Muscle of leg (tissue), 11 donors: ENCODE data around the gene C13orf46. TPM values are rescaled to one million over a fixed set of nuclear protein-coding genes. Genes with fewer than 3 reads are reported as not detected.

Source experiments
- DNase-seq: peaks from one replicate; pipeline ENCODE4 v3.0.0; 2013
- H3K27ac ChIP-seq: one replicate; pipeline ENCODE4 v1.5.1; 2013; ENCODE audit warnings: mild to moderate bottlenecking, low read length, control low read depth
- H3K27me3 ChIP-seq: one replicate; pipeline ENCODE4 v1.6.1; 2013; ENCODE audit warnings: low read length; ENCODE audit not compliant: control insufficient read depth, insufficient read depth
- H3K36me3 ChIP-seq: one replicate; pipeline ENCODE4 v1.6.1; 2013; ENCODE audit warnings: low read length; ENCODE audit not compliant: control insufficient read depth, insufficient read depth
- H3K4me1 ChIP-seq: one replicate; pipeline ENCODE4 v1.6.1; 2013; ENCODE audit warnings: low read length; ENCODE audit not compliant: control insufficient read depth, insufficient read depth
- H3K4me3 ChIP-seq: one replicate; pipeline ENCODE4 v1.5.1; 2013; ENCODE audit warnings: low read length, control low read depth
- H3K9me3 ChIP-seq: replicated peaks from 2 replicates; pipeline ENCODE4 v1.6.1; 2013; ENCODE audit warnings: low read depth, low read length; ENCODE audit not compliant: control insufficient read depth
- WGBS: methylation state at CpG from one replicate; pipeline ENCODE4 v1.1.5; 2013; ENCODE audit warnings: missing lambda C conversion rate; ENCODE audit not compliant: insufficient coverage; 5-methylcytosine and 5-hydroxymethylcytosine counted together
- polyA plus RNA-seq, 8 donors: library from polyadenylated mRNA; unstranded; fragments of 120-200 nt; gene quantifications; one replicate each; pipeline versions ENCODE4 v1.2.1 to v1.2.3, GENCODE V29; 2013; ENCODE audit warnings: inconsistent platforms in 1 of 8, low replicate concordance in 1 of 8; ENCODE audit not compliant: insufficient read length in 8 of 8, insufficient read depth in 1 of 8
- total RNA-seq: library from RNA; stranded (reverse); fragments of 120-200 nt; gene quantifications from one replicate; pipeline ENCODE4 v1.2.4, GENCODE V29; 2013

The C13orf46 gene
- total and polyA plus RNA-seq, 9 donors: 0.09 to 0.56 (median 0.28) TPM

DNA sequence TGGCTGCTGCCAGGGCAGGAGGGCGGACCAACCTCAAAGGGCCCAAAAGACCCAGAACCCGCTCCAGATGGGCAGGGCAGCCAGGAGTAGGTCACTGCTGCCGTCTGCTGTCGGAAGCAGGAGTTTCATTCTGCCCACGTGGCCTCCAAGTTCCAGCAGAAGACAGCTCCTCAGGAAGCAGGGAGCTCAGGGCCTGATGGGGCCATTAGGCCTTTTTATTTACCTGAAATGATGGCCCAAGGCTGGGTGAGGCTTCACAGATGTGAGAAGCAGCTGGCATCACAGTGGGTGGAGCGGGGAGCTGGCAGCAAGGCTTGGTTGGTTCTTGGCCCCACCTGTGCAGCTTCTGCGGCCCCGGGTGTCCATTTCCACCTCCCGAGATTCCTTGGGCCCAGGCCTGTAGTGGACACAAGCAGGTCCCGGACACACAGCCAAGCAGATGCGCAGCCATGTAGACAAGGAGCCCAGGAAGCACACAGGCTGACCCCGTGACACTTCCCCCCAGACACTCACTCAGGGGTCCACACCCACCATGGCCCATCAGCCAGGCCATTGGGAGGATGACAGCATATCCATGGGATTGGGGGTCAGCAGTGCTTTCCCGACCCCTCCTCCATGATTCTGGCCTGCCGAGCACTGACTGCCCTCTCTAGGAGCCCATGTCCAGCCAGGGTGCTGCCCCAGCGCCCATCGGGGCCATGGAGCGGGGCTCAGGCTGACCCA, 26.4 kb downstream of the C13orf46 start:
- no peaks in the 10 kb centered on the region for H3K27me3 ChIP-seq
- H3K9me3 ChIP-seq: no peaks in the 10 kb centered on the region
- no peaks in the 10 kb centered on the region for H3K36me3 ChIP-seq
- peak; percentile 74 for DNase-seq
- H3K4me3 ChIP-seq: no peak overlapping the region
- WGBS: 66% methylated on average over 14 of the region's 17 CpGs
- no peak overlapping the region for H3K27ac ChIP-seq
- H3K4me1 ChIP-seq: peaks cover 14% of the 10 kb centered on the region

DNA sequence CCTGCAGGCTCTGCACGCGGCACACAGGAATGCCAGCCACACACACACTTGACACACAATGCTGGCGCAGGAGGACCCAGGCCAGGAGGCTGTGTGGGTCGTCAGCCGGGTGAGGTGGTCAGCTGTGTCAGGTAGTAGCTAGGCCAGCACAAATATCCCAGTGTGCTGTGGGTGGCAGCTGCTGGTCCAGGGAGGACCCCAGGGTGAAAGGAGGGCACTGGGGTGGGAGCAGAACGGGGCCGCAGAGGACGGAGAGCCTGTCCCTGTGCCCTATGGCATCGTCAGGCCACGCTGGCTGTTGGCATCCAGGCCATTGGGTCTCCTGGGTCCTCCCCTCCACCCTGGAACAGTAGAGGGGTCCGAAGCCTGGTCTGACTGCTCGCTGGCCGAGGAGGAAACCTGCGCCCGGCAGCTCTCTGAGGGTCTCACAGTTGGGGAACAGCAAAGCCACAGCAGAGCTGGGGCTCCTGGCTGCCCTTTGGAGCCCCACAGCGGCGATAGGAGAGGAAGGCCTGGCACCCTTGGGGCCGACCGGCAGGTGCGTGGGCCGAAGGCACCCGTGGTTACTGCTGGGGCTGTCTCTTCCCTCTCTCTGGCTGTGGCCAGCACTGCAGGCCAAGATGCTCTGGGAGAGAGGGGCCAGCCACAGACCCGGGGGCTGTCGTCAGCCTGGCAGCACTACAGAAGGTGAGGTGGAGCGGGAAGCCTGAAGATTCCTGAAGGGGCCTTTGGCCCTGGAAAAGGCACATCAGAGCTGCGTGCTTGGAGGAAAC, 27.3 kb downstream of the C13orf46 start:
- Histone ChIP-seq H3K36me3 (no peaks in the 10 kb centered on the region), H3K27me3 (no peaks in the 10 kb centered on the region), H3K9me3 (no peaks in the 10 kb centered on the region), H3K27ac (no peak overlapping the region), H3K4me1 (peaks cover 13% of the 10 kb centered on the region), H3K4me3 (no peak overlapping the region)
- no peak for DNase-seq
- 68% methylated on average over 24 of the region's 26 CpGs for WGBS

DNA sequence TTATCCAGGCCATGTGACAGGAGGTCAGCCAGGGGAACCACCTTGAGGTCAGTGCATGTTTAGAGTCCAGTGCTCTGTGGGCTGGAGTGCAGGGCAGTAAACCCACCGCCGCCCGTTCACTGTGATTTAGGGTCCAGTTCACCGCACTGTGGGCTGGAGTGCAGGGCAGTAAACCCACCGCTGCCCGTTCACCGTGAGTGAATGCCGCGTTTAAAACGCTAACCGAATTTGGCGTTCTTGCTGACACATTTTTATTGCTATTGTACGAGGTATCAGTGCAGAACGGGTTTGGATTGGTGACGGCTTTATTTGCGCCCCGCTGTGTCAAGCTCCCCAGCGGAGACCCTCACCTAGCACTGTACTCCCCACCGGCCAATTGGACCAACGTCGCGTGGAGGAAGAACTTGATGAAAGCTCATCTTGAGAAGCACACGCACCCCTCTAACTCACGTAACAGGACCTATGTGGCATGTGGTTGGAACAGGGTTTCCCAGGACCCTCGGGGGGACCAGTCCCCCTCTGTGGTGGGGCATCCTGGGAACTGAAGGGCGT, 27.9 kb downstream of the C13orf46 start:
- Histone ChIP-seq H3K4me1 (peaks cover 7% of the 10 kb centered on the region), H3K27me3 (peaks cover 3% of the 10 kb centered on the region), H3K27ac (no peak overlapping the region), H3K4me3 (no peak overlapping the region), H3K9me3 (no peaks in the 10 kb centered on the region), H3K36me3 (no peaks in the 10 kb centered on the region)
- DNase-seq: no peak
- WGBS: 81% methylated on average over 15 of the region's 26 CpGs

DNA sequence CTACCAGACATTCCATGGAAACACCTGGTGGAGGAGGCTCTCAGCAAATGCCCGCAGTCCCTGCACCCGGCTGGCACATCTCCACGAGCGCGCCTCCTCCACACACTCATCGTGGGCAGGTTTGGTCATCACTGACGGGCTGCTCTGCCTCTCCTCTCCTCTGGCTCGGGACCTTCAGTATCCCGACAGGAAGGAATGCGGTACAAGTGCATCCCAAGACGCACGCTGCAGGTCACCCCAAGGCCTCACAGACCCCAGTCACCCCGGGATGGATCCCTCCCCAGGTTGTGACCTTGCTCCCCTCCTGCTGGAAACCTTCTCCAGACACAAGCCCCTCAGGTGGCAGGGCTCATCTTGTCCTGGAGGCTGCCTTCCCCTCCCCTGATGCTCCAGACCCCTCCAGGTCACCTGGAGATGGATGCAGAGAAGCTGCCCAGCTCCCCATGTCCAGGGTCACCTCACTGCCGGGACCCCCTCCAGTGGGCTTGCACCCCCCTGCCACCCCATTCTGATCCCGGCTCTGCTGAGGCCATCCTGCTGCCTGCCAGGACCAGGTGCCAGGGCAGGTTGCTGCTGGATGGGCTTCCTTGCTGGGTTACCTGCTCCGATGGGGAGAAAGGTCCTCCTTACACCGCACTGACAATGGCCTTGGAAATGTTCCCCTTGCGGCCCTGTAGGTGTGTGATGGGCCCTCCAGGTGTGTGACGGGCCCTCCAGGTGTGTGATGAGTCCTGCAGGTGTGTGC, 29.9 kb downstream of the C13orf46 start:
- H3K4me1 ChIP-seq: peaks cover 5% of the 10 kb centered on the region
- H3K27me3 ChIP-seq: peaks cover 3% of the 10 kb centered on the region
- no peak overlapping the region for H3K27ac ChIP-seq
- H3K9me3 ChIP-seq: no peaks in the 10 kb centered on the region
- no peaks in the 10 kb centered on the region for H3K36me3 ChIP-seq
- WGBS: 85% methylated on average over 19 of the region's 19 CpGs
- no peak overlapping the region for H3K4me3 ChIP-seq
- no peak for DNase-seq

GRCh38 chr13:113942591-113943103, 31.2 kb downstream of the C13orf46 start:
- 89% methylated on average over 17 of the region's 23 CpGs for WGBS
- H3K27ac ChIP-seq: no peak overlapping the region
- peaks cover 10% of the 10 kb centered on the region for H3K27me3 ChIP-seq
- DNase-seq: no peak
- H3K36me3 ChIP-seq: no peaks in the 10 kb centered on the region
- H3K4me3 ChIP-seq: no peak overlapping the region
- H3K4me1 ChIP-seq: peaks cover 19% of the 10 kb centered on the region
- H3K9me3 ChIP-seq: no peaks in the 10 kb centered on the region

DNA sequence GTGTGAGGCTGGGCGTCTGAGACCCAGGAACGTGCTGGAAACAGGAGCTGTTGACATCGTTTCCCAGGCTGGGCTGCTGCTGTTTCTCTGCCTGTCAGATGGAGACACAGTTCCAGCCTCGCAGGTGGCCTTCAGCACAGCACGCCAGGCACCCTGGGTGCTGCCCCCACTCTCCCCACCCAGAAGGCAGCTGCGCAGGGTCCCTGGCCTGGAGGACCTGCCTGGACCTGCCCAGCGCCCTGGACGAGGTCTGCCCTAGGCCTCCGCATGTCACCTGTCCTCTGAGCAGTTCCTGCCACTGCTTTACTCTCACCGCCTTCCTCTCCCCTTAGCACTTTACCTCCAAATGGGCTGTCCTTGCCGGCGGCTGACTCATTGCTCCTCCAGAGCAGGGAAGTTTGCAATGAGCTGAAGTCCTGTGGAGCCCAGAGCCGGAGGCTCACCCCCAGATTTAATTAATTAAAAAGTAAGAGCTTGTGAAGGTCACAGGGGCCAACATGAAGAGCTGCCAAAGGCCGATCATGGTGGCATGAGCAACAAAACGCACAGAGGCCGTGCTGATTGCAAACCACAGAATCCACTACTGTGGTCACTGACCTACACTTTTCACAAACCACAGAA, 32.2 kb downstream of the C13orf46 start:
- no peak for DNase-seq
- H3K9me3 ChIP-seq: no peaks in the 10 kb centered on the region
- H3K27me3 ChIP-seq: peaks cover 10% of the 10 kb centered on the region
- H3K36me3 ChIP-seq: no peaks in the 10 kb centered on the region
- no peak overlapping the region for H3K27ac ChIP-seq
- no peak overlapping the region for H3K4me3 ChIP-seq
- H3K4me1 ChIP-seq: peaks cover 21% of the 10 kb centered on the region
- WGBS: 71% methylated on average over 12 of the region's 16 CpGs

DNA sequence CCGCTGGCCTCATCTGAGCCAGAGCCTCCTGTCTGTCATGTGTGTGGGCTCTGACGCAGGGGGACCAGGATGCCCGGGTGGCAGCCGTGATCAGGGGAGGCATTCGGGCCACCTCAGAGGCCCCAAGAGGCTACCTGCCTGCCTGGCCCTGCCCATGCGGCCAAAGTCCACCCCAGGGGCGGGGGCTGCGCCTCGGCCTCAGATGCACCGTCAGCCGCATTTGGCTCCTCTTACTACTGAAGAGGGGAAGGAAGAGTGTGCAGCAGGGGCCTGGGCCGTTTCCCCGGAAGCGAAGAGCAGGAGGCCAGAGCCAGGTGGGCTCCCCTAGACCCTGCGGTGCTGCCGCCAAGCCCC, 34.0 kb downstream of the C13orf46 start:
- Histone ChIP-seq H3K4me1 (peaks cover 38% of the 10 kb centered on the region), H3K27me3 (peaks cover 10% of the 10 kb centered on the region), H3K36me3 (no peaks in the 10 kb centered on the region), H3K4me3 (no peak overlapping the region), H3K27ac (no peak overlapping the region), H3K9me3 (no peaks in the 10 kb centered on the region)
- 69% methylated on average over 12 of the region's 16 CpGs for WGBS
- no peak for DNase-seq

- WGBS: 58% methylated on average over 23 of the region's 28 CpGs
- H3K36me3 ChIP-seq: no peaks in the 10 kb centered on the region
- H3K4me1 ChIP-seq: peaks cover 43% of the 10 kb centered on the region
- H3K9me3 ChIP-seq: no peaks in the 10 kb centered on the region
- no peak overlapping the region for H3K27ac ChIP-seq
- peak; percentile 44 for DNase-seq
- H3K27me3 ChIP-seq: peaks cover 10% of the 10 kb centered on the region
- no peak overlapping the region for H3K4me3 ChIP-seq
Measured at GRCh38 chr13:113939129-113939943, 34.5 kb downstream of the C13orf46 start.

- Histone ChIP-seq H3K36me3 (no peaks in the 10 kb centered on the region), H3K4me1 (peaks cover 43% of the 10 kb centered on the region), H3K9me3 (no peaks in the 10 kb centered on the region), H3K27ac (no peak overlapping the region), H3K4me3 (no peak overlapping the region), H3K27me3 (peaks cover 12% of the 10 kb centered on the region)
- WGBS: 36% methylated on average over 11 of the region's 11 CpGs
- DNase-seq: peak; percentile 39
Measured at GRCh38 chr13:113938716-113939115, 35.2 kb downstream of the C13orf46 start.
